Testis (tissue), 2 donors: ENCODE data around the gene LYPD4.

ENCODE experiments used
- CTCF ChIP-seq, 3 experiments: fragments of 450-650 bp in 2 of 3; fragments of 200-600 bp in 1 of 3; sonication (generic) in 1 of 3; IDR thresholded peaks; one replicate each; pipeline ENCODE4 v1.5.1; 2016 to 2019; ENCODE audit warnings: antibody characterized with exemption in 3 of 3, mild to moderate bottlenecking in 2 of 3, moderate library complexity in 1 of 3
- POLR2A ChIP-seq: fragments of 450-650 bp; IDR thresholded peaks from one replicate; pipeline ENCODE4 v1.6.1; 2017; ENCODE audit warnings: antibody characterized with exemption, mild to moderate bottlenecking, moderate library complexity

GRCh38 chr19:41799444-41800000, 45.0 kb downstream of the LYPD4 start:
- TF ChIP-seq CTCF (IDR thresholded peaks at IDR 0.05) (no peak), POLR2A (no peak)
